GM12864 (cell line): ENCODE measurements around the gene DPYSL5.

Source experiments
- DNase-seq: peaks from one replicate; pipeline ENCODE4 v3.0.0-alpha.2; 2011; ENCODE audit warnings: low read depth
- H3K4me3 ChIP-seq: 2 replicates; pipeline ENCODE4 v1.5.1; 2011; ENCODE audit warnings: mild to moderate bottlenecking, low read depth, low read length, control low read depth
- CTCF ChIP-seq: IDR thresholded peaks from 2 replicates; pipeline ENCODE4 v1.5.1; 2011; ENCODE audit warnings: low read depth, mild to moderate bottlenecking, moderate library complexity, low read length, control low read depth, inconsistent platforms; ENCODE audit errors: missing control alignments

Gene DPYSL5

DNA sequence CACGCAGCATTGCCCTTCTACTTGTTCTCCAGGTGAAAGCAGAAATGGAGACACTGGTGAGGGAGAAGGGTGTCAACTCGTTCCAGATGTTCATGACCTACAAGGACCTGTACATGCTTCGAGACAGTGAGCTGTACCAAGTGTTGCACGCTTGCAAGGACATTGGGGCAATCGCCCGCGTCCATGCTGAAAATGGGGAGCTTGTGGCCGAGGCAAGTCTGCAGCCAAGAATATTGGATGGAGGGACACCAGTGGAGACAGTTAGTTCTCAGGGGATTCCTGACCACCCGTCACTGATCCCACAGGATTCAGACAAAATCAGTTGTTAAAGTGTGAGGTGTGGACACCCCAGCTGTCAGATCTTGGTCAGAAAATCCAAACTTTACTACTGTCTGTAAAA is 79.3 kb downstream of the DPYSL5 start:
- no peak overlapping the region for H3K4me3 ChIP-seq
- TF ChIP-seq CTCF: no peak
- DNase-seq: no peak

DNA sequence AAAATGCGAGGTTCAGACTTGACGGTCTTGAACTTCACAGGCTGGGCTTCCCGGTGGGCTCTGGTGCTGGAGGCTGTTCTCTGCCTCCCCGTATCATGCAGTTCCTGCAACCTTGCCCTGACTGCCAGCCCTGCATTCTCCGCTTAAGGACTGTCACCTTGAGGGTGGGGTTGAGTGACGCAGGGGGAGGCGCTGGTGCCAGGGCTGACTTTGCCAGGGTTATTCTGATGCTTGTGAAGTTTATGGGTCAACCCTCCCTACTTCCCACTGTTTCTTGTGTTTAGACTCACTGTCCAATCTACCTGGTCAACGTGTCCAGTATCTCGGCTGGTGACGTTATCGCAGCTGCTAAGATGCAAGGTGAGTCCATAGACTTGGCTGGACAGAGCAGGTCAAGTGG is 85.0 kb downstream of the DPYSL5 start:
- H3K4me3 ChIP-seq: no peak overlapping the region
- no peak for TF ChIP-seq CTCF

GRCh38 chr2:26933431-26934334 is 85.8 kb downstream of the DPYSL5 start:
- no peak for TF ChIP-seq CTCF
- no peak overlapping the region for H3K4me3 ChIP-seq
- DNase-seq: no peak

More for the DNA sequence above, 85.0 kb downstream of the DPYSL5 start:
- DNase-seq: no peak

DNA sequence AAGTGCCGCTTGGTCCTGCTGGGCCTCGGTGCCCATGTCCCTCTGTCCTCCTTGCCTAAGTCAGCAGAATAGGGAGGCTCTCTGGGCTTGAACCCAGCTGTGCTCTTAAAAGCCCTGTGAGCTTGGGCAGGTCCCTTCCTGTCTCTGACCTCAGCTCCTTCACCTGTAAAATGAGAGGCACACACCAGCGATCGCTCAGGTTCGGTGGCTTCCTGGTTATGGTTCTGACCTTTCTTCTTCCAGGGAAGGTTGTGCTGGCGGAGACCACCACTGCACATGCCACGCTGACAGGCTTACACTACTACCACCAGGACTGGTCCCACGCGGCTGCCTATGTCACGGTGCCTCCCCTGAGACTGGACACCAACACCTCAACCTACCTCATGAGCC is 86.4 kb downstream of the DPYSL5 start:
- no peak overlapping the region for H3K4me3 ChIP-seq
- no peak for TF ChIP-seq CTCF
- DNase-seq: no peak

DNA sequence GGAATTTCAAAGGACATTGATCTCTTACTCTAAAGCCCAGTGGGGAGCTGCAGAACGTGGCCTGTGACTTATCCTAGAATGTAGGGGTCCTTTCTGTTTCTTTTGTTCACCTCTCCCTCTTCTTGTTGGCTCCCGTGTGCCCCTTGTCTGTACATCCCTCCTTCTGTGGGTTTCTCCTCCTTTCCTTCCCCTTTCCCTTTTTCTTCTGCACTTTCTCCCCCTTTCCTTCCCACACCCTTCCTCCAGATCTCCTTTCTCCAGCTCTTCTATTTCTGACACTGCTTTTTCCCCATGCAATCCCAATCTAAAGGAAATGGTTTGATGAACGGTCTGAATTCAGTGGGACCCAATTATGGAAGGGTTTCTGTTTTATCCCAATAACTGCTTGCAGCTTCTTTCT is 87.1 kb downstream of the DPYSL5 start:
- H3K4me3 ChIP-seq: no peak overlapping the region
- TF ChIP-seq CTCF: no peak
- no peak for DNase-seq

DNA sequence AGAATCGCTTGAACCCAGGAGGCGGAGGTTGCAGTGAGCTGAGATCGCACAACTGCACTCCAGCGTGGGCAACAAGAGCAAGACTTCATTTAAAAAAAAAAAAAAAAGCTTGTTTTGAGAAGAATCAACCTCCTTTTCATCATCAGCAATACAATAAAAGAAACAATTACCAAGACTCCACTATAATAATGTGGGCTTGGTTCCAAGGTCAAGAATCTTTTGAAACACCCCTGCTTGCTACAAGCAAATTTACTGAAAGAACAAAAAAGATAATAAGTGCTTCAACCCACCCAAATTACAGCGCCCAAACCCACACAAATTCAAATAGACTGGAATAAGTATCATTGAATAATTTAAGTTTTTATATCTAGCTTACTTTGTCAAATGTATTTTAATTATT is 88.9 kb downstream of the DPYSL5 start:
- no peak for TF ChIP-seq CTCF
- H3K4me3 ChIP-seq: no peak overlapping the region
- DNase-seq: no peak
